Activated CD4-positive, alpha-beta T cell treated with anti-CD3 and anti-CD28 coated beads for 36 hours (primary cell): ENCODE results near the gene TMEM87B. TPM values are rescaled to one million over a fixed set of nuclear protein-coding genes. Genes with fewer than 3 reads are reported as not detected.

Experiments used
- ATAC-seq: fragments of 200-7000 bp; cut with Tn5 transposase; one replicate; pipeline ENCODE4 v1.10.0; 2021; ENCODE audit warnings: mild to moderate bottlenecking, moderate library complexity
- CTCF ChIA-PET: fragments of 350-600 bp; sonication (Branson Sonifier 250); formaldehyde crosslinking; loops from one replicate; lab custom pipeline; 2021; ENCODE audit warnings: antibody characterized with exemption; lab: Charles Lee
- POLR2A ChIA-PET: fragments of 350-600 bp; sonication (Branson Sonifier 250); formaldehyde crosslinking; loops from one replicate; lab custom pipeline; 2021; ENCODE audit warnings: antibody characterized with exemption, inconsistent platforms; lab: Charles Lee
- DNase-seq: peaks from one replicate; pipeline ENCODE4 v3.0.0-alpha.2; 2020
- H3K27ac Mint-ChIP-seq: one replicate; pipeline ENCODE4 v1.8.0; 2021; ENCODE audit warnings: mixed read lengths
- H3K27me3 Mint-ChIP-seq: one replicate; pipeline ENCODE4 v1.8.0; 2021; ENCODE audit warnings: mixed read lengths
- H3K36me3 Mint-ChIP-seq: one replicate; pipeline ENCODE4 v1.8.0; 2021; ENCODE audit warnings: low read depth, mixed read lengths
- H3K4me1 Mint-ChIP-seq: one replicate; pipeline ENCODE4 v1.8.0; 2021; ENCODE audit warnings: mixed read lengths
- H3K4me3 Mint-ChIP-seq: one replicate; pipeline ENCODE4 v1.8.0; 2021; ENCODE audit warnings: mild to moderate bottlenecking, moderate library complexity, mixed read lengths
- H3K9me3 Mint-ChIP-seq: one replicate; pipeline ENCODE4 v1.8.0; 2021; ENCODE audit warnings: low read depth, mixed read lengths
- intact Hi-C, 2 experiments: fragments of 100-400 bp; cut with DNase I in 1 of 2; cut with micrococcal nuclease in 1 of 2; formaldehyde crosslinking; loops; one replicate each; pipeline versions ENCODE4 v1.14.2 to v1.15.1; 2022 to 2024; cut with DNase I, micrococcal nuclease
- total RNA-seq, 2 experiments: library from RNA; stranded (reverse); gene quantifications; one replicate each; pipeline ENCODE4 v1.2.3, GENCODE V29; 2021

TMEM87B gene
- total RNA-seq, 2 experiments from 2014 or later: 14.5 to 17.6 TPM

GRCh38 chr2:112021781-112022231 lies 33.3 kb upstream of the TMEM87B start:
- H3K4me3 Mint-ChIP-seq: no peak overlapping the region
- intact Hi-C loops: no loop called here
- no peaks in the 10 kb centered on the region for H3K4me1 Mint-ChIP-seq
- no peaks in the 10 kb centered on the region for H3K9me3 Mint-ChIP-seq
- H3K36me3 Mint-ChIP-seq: no peaks in the 10 kb centered on the region
- peaks cover 4% of the 10 kb centered on the region for H3K27me3 Mint-ChIP-seq
- CTCF ChIA-PET: no interaction called here
- DNase-seq (no peak), ATAC-seq (no peak)
- POLR2A ChIA-PET: no interaction called here
- H3K27ac Mint-ChIP-seq: no peak overlapping the region

GRCh38 chr2:112023707-112024106 lies 31.4 kb upstream of the TMEM87B start:
- ChIA-PET CTCF (no interaction called here), POLR2A (no interaction called here)
- no peaks in the 10 kb centered on the region for H3K27me3 Mint-ChIP-seq
- H3K4me1 Mint-ChIP-seq: no peaks in the 10 kb centered on the region
- DNase-seq (no peak), ATAC-seq (no peak)
- no peak overlapping the region for H3K4me3 Mint-ChIP-seq
- H3K27ac Mint-ChIP-seq: no peak overlapping the region
- no peaks in the 10 kb centered on the region for H3K9me3 Mint-ChIP-seq
- intact Hi-C loops: no loop called here
- no peaks in the 10 kb centered on the region for H3K36me3 Mint-ChIP-seq

- ChIA-PET POLR2A (no interaction called here), CTCF (no interaction called here)
- intact Hi-C loops: no loop called here
- H3K27ac Mint-ChIP-seq: no peak overlapping the region
- ATAC-seq: no peak
- H3K4me1 Mint-ChIP-seq: no peaks in the 10 kb centered on the region
- H3K36me3 Mint-ChIP-seq: no peaks in the 10 kb centered on the region
- H3K4me3 Mint-ChIP-seq: no peak overlapping the region
- DNase-seq: no peak
- H3K9me3 Mint-ChIP-seq: no peaks in the 10 kb centered on the region
- no peaks in the 10 kb centered on the region for H3K27me3 Mint-ChIP-seq
Measured at GRCh38 chr2:112024231-112024630, 30.8 kb upstream of the TMEM87B start.

GRCh38 chr2:112024896-112025491 lies 30.1 kb upstream of the TMEM87B start:
- Mint-ChIP-seq H3K9me3 (no peaks in the 10 kb centered on the region), H3K4me3 (no peak overlapping the region), H3K27ac (no peak overlapping the region), H3K27me3 (no peaks in the 10 kb centered on the region), H3K36me3 (no peaks in the 10 kb centered on the region), H3K4me1 (no peaks in the 10 kb centered on the region)
- ChIA-PET CTCF (interaction anchor here (0.9 to 1.0 kb wide), 2 partner anchors 40 to 137 kb away, joined by 3 read pairs; no protein-coding TSS in a partner anchor), POLR2A (no interaction called here)
- ATAC-seq (no peak), DNase-seq (no peak)
- intact Hi-C loops: no loop called here

GRCh38 chr2:112026509-112026908 lies 28.6 kb upstream of the TMEM87B start:
- CTCF ChIA-PET: interaction anchor here (0.8 kb wide), 1 partner anchor 33 kb away, joined by 3 read pairs; no protein-coding TSS in a partner anchor
- Mint-ChIP-seq H3K4me3 (no peak overlapping the region), H3K27ac (no peak overlapping the region), H3K4me1 (no peaks in the 10 kb centered on the region), H3K9me3 (no peaks in the 10 kb centered on the region), H3K36me3 (no peaks in the 10 kb centered on the region), H3K27me3 (no peaks in the 10 kb centered on the region)
- POLR2A ChIA-PET: no interaction called here
- intact Hi-C loops: no loop called here
- no peak for ATAC-seq
- no peak for DNase-seq

- no peak for ATAC-seq
- no peak overlapping the region for H3K4me3 Mint-ChIP-seq
Measured at GRCh38 chr2:112027767-112028166, 27.3 kb upstream of the TMEM87B start.

GRCh38 chr2:112029164-112029563 lies 25.9 kb upstream of the TMEM87B start:
- Mint-ChIP-seq H3K36me3 (no peaks in the 10 kb centered on the region), H3K27me3 (peaks cover 2% of the 10 kb centered on the region), H3K27ac (no peak overlapping the region), H3K4me3 (no peak overlapping the region), H3K9me3 (no peaks in the 10 kb centered on the region), H3K4me1 (peaks cover 6% of the 10 kb centered on the region)
- no peak for ATAC-seq
- intact Hi-C loops: no loop called here
- POLR2A ChIA-PET: no interaction called here
- CTCF ChIA-PET: no interaction called here
- no peak for DNase-seq

More at GRCh38 chr2:112027767-112028166, 27.3 kb upstream of the TMEM87B start:
- peaks cover 2% of the 10 kb centered on the region for H3K27me3 Mint-ChIP-seq
- H3K4me1 Mint-ChIP-seq: peaks cover 6% of the 10 kb centered on the region
- DNase-seq: no peak
- H3K27ac Mint-ChIP-seq: no peak overlapping the region
- ChIA-PET CTCF (no interaction called here), POLR2A (no interaction called here)
- intact Hi-C loops: no loop called here
- H3K36me3 Mint-ChIP-seq: no peaks in the 10 kb centered on the region
- H3K9me3 Mint-ChIP-seq: no peaks in the 10 kb centered on the region

- Mint-ChIP-seq H3K27me3 (peaks cover 2% of the 10 kb centered on the region), H3K9me3 (peaks cover 2% of the 10 kb centered on the region), H3K4me1 (peaks cover 6% of the 10 kb centered on the region), H3K36me3 (no peaks in the 10 kb centered on the region), H3K4me3 (no peak overlapping the region), H3K27ac (no peak overlapping the region)
- no peak for ATAC-seq
- no peak for DNase-seq
- ChIA-PET POLR2A (interaction anchor here (0.6 kb wide), 1 partner anchor 819 kb away, joined by 9 read pairs; no protein-coding TSS in a partner anchor), CTCF (interaction anchor here (0.6 kb wide), 2 partner anchors 49 to 495 kb away, joined by 3 to 4 read pairs; no protein-coding TSS in a partner anchor)
- intact Hi-C loops: no loop called here
Measured at GRCh38 chr2:112031473-112032223, 23.4 kb upstream of the TMEM87B start.

GRCh38 chr2:112032224-112032586 lies 22.9 kb upstream of the TMEM87B start:
- Mint-ChIP-seq H3K4me1 (peaks cover 6% of the 10 kb centered on the region), H3K4me3 (no peak overlapping the region), H3K9me3 (peaks cover 2% of the 10 kb centered on the region), H3K36me3 (no peaks in the 10 kb centered on the region), H3K27ac (no peak overlapping the region), H3K27me3 (peaks cover 2% of the 10 kb centered on the region)
- intact Hi-C loops: no loop called here
- DNase-seq (no peak), ATAC-seq (no peak)
- POLR2A ChIA-PET: no interaction called here
- CTCF ChIA-PET: no interaction called here

GRCh38 chr2:112032689-112033465 lies 22.2 kb upstream of the TMEM87B start:
- intact Hi-C loops: no loop called here
- no peak overlapping the region for H3K4me3 Mint-ChIP-seq
- ATAC-seq: no peak
- no peaks in the 10 kb centered on the region for H3K36me3 Mint-ChIP-seq
- peaks cover 6% of the 10 kb centered on the region for H3K4me1 Mint-ChIP-seq
- POLR2A ChIA-PET: no interaction called here
- CTCF ChIA-PET: interaction anchor here (0.6 kb wide), 1 partner anchor 12 kb away, joined by 3 read pairs; no protein-coding TSS in a partner anchor
- no peak for DNase-seq
- H3K9me3 Mint-ChIP-seq: peaks cover 7% of the 10 kb centered on the region
- H3K27ac Mint-ChIP-seq: no peak overlapping the region
- peaks cover 2% of the 10 kb centered on the region for H3K27me3 Mint-ChIP-seq

- peaks cover 6% of the 10 kb centered on the region for H3K4me1 Mint-ChIP-seq
- H3K9me3 Mint-ChIP-seq: peaks cover 10% of the 10 kb centered on the region
- intact Hi-C loops: no loop called here
- no peak for DNase-seq
- ChIA-PET POLR2A (no interaction called here), CTCF (interaction anchor here (0.6 kb wide), 1 partner anchor 11 kb away, joined by 3 read pairs; no protein-coding TSS in a partner anchor)
- no peaks in the 10 kb centered on the region for H3K36me3 Mint-ChIP-seq
- no peak overlapping the region for H3K27ac Mint-ChIP-seq
- H3K27me3 Mint-ChIP-seq: peaks cover 5% of the 10 kb centered on the region
- no peak for ATAC-seq
- no peak overlapping the region for H3K4me3 Mint-ChIP-seq
Measured at GRCh38 chr2:112033600-112033999, 21.5 kb upstream of the TMEM87B start.
